ENCODE measurements around the gene SLIT3. TPM values are rescaled to one million over a fixed set of nuclear protein-coding genes. Genes with fewer than 3 reads are reported as not detected.

The SLIT3 gene
- total RNA-seq, 1 experiment from 2014 or later, result 0.44 TPM

GRCh38 chr5:169287529-169287928 lies 13.4 kb downstream of the SLIT3 start:
- BruUV-seq (replicated peaks), result no TSS peak
- no peak for ATAC-seq

GRCh38 chr5:169286572-169287300 lies 14.2 kb downstream of the SLIT3 start:
- no peak overlapping the region for H3K9ac ChIP-seq (ENCODE audit: low read length)
- no peak overlapping the region for H2AFZ ChIP-seq (ENCODE audit: low read length)
- ATAC-seq, result no peak
- POLR2A ChIA-PET (ENCODE audit: unreplicated experiment), result no interaction called here
- TF ChIP-seq CTCF (conservative IDR thresholded peaks at IDR 0.05; ENCODE audit: low read depth, low read length) (no peak), EZH2phosphoT487 (IDR thresholded peaks at IDR 0.05; ENCODE audit: borderline replicate concordance, low read length) (no peak), EZH2 (IDR thresholded peaks at IDR 0.05; ENCODE audit: low read length, unreplicated experiment) (no peak)
- H3K4me1 ChIP-seq (ENCODE audit: insufficient read depth, low read length), result no peaks in the 10 kb centered on the region
- H3K27me3 ChIP-seq (ENCODE audit: low read length), result peaks cover 15% of the 10 kb centered on the region
- H4K20me1 ChIP-seq (ENCODE audit: low read length), result no peaks in the 10 kb centered on the region
- intact Hi-C loops (cut with micrococcal nuclease), result no loop called here
- H3K79me2 ChIP-seq (ENCODE audit: low read length), result no peaks in the 10 kb centered on the region
- no peaks in the 10 kb centered on the region for H3F3A ChIP-seq (ENCODE audit: low read length, unreplicated experiment)
- CTCF ChIA-PET, result no interaction called here
- no peak overlapping the region for H3K27ac ChIP-seq (ENCODE audit: low read length)
- no peak overlapping the region for H3K4me2 ChIP-seq (ENCODE audit: low read length)
- H3K9me3 ChIP-seq (ENCODE audit: low read length), result no peaks in the 10 kb centered on the region
- no peaks in the 10 kb centered on the region for H3K36me3 ChIP-seq (ENCODE audit: low read depth, low read length)
- H3K4me3 ChIP-seq (ENCODE audit: low read length), result no peak overlapping the region
- BruUV-seq (replicated peaks), result no TSS peak
- H3K9me2 ChIP-seq (replicated peaks; ENCODE audit: low read length), result no peaks in the 10 kb centered on the region
- DNase-seq, result no peak

More at GRCh38 chr5:169287529-169287928, 13.4 kb downstream of the SLIT3 start:
- Histone ChIP-seq H3K9me2 (replicated peaks; ENCODE audit: low read length) (no peaks in the 10 kb centered on the region), H3K4me2 (ENCODE audit: low read length) (no peak overlapping the region), H3K27me3 (ENCODE audit: low read length) (peaks cover 15% of the 10 kb centered on the region), H3F3A (ENCODE audit: low read length, unreplicated experiment) (no peaks in the 10 kb centered on the region), H3K9ac (ENCODE audit: low read length) (no peak overlapping the region), H3K9me3 (ENCODE audit: low read length) (no peaks in the 10 kb centered on the region), H4K20me1 (ENCODE audit: low read length) (no peaks in the 10 kb centered on the region), H3K27ac (ENCODE audit: low read length) (no peak overlapping the region), H2AFZ (ENCODE audit: low read length) (no peak overlapping the region), H3K79me2 (ENCODE audit: low read length) (no peaks in the 10 kb centered on the region), H3K4me1 (ENCODE audit: insufficient read depth, low read length) (no peaks in the 10 kb centered on the region), H3K4me3 (ENCODE audit: low read length) (no peak overlapping the region), H3K36me3 (ENCODE audit: low read depth, low read length) (no peaks in the 10 kb centered on the region)
- intact Hi-C loops (cut with micrococcal nuclease), result no loop called here
- DNase-seq, result no peak
- TF ChIP-seq EZH2phosphoT487 (IDR thresholded peaks at IDR 0.05; ENCODE audit: borderline replicate concordance, low read length), result no peak
- TF ChIP-seq EZH2 (IDR thresholded peaks at IDR 0.05; ENCODE audit: low read length, unreplicated experiment), result no peak
- no peak for TF ChIP-seq CTCF (conservative IDR thresholded peaks at IDR 0.05; ENCODE audit: low read depth, low read length)
- POLR2A ChIA-PET (ENCODE audit: unreplicated experiment), result no interaction called here
- CTCF ChIA-PET, result interaction anchor here (0.6 kb wide), 1 partner anchor 1865 kb away, joined by 3 read pairs; no protein-coding TSS in a partner anchor

GRCh38 chr5:169283887-169284286 lies 17.1 kb downstream of the SLIT3 start:
- no peaks in the 10 kb centered on the region for H3F3A ChIP-seq (ENCODE audit: low read length, unreplicated experiment)
- intact Hi-C loops (cut with micrococcal nuclease), result no loop called here
- H3K9me3 ChIP-seq (ENCODE audit: low read length), result no peaks in the 10 kb centered on the region
- no peak overlapping the region for H3K4me3 ChIP-seq (ENCODE audit: low read length)
- no peaks in the 10 kb centered on the region for H3K4me1 ChIP-seq (ENCODE audit: insufficient read depth, low read length)
- peaks cover 15% of the 10 kb centered on the region for H3K27me3 ChIP-seq (ENCODE audit: low read length)
- H3K27ac ChIP-seq (ENCODE audit: low read length), result no peak overlapping the region
- ChIA-PET POLR2A (ENCODE audit: unreplicated experiment) (no interaction called here), CTCF (interaction anchor here (0.5 kb wide), 1 partner anchor 108 kb away, joined by 3 read pairs; no protein-coding TSS in a partner anchor)
- H3K9ac ChIP-seq (ENCODE audit: low read length), result no peak overlapping the region
- no peak for ATAC-seq
- H4K20me1 ChIP-seq (ENCODE audit: low read length), result no peaks in the 10 kb centered on the region
- no peak overlapping the region for H2AFZ ChIP-seq (ENCODE audit: low read length)
- BruUV-seq (replicated peaks), result no TSS peak
- H3K79me2 ChIP-seq (ENCODE audit: low read length), result no peaks in the 10 kb centered on the region
- no peak for DNase-seq
- TF ChIP-seq CTCF (conservative IDR thresholded peaks at IDR 0.05; ENCODE audit: low read depth, low read length) (no peak), EZH2 (IDR thresholded peaks at IDR 0.05; ENCODE audit: low read length, unreplicated experiment) (no peak), EZH2phosphoT487 (IDR thresholded peaks at IDR 0.05; ENCODE audit: borderline replicate concordance, low read length) (no peak)
- no peak overlapping the region for H3K4me2 ChIP-seq (ENCODE audit: low read length)
- H3K36me3 ChIP-seq (ENCODE audit: low read depth, low read length), result no peaks in the 10 kb centered on the region
- no peaks in the 10 kb centered on the region for H3K9me2 ChIP-seq (replicated peaks; ENCODE audit: low read length)

Measured in PC-3 (cell line).